GM12801 (cell line): ENCODE results near the gene CSTA.

Experiments used
- TF ChIP-seq, protein P1 (sequence below): IDR thresholded peaks from one replicate; pipeline ENCODE4 v1.5.1; 2011; ENCODE audit warnings: control low read depth; ENCODE audit not compliant: insufficient read length; ENCODE audit errors: extremely low read depth

CSTA gene, protein sequence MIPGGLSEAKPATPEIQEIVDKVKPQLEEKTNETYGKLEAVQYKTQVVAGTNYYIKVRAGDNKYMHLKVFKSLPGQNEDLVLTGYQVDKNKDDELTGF

DNA sequence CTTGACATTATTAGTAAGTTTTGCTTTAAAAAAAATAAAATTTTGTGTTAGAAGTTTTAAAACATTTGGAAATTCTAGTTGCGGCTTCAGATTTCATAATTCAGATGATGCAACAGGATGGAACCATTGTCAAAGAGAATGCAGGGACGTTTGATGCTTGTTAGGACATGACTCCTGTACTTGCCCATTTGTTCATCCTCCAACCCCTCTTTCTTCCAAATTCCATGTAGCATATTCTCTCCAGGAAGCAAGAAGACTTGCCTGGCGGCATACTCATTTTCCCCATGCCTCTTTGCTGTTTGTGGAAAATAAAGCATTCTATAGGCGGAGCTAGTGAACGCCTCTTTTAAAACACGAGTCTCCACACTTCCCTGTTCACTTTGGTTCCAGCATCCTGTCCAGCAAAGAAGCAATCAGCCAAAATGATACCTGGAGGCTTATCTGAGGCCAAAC, at the start of gene CSTA:
TSS of gene CSTA (plus strand) at position 378 of the 453 bp plus-strand sequence. CDS start at position 423, 45 bp downstream.
- TF ChIP-seq, protein P1, sequence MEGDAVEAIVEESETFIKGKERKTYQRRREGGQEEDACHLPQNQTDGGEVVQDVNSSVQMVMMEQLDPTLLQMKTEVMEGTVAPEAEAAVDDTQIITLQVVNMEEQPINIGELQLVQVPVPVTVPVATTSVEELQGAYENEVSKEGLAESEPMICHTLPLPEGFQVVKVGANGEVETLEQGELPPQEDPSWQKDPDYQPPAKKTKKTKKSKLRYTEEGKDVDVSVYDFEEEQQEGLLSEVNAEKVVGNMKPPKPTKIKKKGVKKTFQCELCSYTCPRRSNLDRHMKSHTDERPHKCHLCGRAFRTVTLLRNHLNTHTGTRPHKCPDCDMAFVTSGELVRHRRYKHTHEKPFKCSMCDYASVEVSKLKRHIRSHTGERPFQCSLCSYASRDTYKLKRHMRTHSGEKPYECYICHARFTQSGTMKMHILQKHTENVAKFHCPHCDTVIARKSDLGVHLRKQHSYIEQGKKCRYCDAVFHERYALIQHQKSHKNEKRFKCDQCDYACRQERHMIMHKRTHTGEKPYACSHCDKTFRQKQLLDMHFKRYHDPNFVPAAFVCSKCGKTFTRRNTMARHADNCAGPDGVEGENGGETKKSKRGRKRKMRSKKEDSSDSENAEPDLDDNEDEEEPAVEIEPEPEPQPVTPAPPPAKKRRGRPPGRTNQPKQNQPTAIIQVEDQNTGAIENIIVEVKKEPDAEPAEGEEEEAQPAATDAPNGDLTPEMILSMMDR = no peak

DNA sequence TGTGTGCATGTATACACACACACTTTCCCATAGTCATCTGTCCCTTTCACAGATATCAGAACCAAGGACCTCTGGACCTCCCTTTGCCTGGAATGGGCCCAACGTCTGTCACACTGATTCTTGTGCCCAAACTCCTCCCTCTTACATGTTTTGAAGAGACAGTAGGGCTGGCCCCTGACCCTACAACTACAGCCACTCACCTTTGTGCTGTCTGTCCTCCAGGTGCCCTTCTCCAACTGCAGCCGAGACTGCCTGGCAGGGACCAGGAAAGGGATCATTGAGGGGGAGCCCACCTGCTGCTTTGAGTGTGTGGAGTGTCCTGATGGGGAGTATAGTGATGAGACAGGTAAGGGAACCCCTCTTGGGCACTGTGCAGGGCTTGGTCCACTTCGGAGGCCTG, 43.2 kb upstream of the CSTA start:
- TF ChIP-seq, protein P1 = no peak

DNA sequence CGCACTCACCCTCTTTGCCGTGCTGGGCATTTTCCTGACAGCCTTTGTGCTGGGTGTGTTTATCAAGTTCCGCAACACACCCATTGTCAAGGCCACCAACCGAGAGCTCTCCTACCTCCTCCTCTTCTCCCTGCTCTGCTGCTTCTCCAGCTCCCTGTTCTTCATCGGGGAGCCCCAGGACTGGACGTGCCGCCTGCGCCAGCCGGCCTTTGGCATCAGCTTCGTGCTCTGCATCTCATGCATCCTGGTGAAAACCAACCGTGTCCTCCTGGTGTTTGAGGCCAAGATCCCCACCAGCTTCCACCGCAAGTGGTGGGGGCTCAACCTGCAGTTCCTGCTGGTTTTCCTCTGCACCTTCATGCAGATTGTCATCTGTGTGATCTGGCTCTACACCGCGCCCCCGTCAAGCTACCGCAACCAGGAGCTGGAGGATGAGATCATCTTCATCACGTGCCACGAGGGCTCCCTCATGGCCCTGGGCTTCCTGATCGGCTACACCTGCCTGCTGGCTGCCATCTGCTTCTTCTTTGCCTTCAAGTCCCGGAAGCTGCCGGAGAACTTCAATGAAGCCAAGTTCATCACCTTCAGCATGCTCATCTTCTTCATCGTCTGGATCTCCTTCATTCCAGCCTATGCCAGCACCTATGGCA, 41.1 kb upstream of the CSTA start:
- TF ChIP-seq, protein P1 = no peak

DNA sequence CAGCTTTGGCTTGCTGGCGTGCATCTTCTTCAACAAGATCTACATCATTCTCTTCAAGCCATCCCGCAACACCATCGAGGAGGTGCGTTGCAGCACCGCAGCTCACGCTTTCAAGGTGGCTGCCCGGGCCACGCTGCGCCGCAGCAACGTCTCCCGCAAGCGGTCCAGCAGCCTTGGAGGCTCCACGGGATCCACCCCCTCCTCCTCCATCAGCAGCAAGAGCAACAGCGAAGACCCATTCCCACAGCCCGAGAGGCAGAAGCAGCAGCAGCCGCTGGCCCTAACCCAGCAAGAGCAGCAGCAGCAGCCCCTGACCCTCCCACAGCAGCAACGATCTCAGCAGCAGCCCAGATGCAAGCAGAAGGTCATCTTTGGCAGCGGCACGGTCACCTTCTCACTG, 40.6 kb upstream of the CSTA start:
- TF ChIP-seq, protein P1 = no peak

DNA sequence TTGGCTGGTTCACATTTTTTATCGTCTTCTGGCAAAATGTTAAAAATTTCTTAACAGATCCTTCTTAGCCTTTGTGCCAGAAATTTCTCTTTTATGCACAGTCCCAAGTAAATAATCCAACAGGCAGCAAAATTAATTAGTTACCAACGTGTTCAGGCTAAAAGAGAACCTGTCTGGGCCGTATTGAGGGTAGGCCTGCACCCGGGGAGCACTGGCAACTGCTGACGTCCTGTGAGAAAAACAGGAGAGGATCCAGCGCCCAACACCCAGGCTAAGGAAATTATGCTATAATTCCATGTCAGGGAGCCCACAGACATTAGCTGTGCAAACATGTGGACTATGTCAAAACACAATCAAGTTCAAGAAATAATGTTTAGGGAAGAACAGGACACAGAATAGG, 30.7 kb upstream of the CSTA start:
- TF ChIP-seq, protein P1 = no peak

DNA sequence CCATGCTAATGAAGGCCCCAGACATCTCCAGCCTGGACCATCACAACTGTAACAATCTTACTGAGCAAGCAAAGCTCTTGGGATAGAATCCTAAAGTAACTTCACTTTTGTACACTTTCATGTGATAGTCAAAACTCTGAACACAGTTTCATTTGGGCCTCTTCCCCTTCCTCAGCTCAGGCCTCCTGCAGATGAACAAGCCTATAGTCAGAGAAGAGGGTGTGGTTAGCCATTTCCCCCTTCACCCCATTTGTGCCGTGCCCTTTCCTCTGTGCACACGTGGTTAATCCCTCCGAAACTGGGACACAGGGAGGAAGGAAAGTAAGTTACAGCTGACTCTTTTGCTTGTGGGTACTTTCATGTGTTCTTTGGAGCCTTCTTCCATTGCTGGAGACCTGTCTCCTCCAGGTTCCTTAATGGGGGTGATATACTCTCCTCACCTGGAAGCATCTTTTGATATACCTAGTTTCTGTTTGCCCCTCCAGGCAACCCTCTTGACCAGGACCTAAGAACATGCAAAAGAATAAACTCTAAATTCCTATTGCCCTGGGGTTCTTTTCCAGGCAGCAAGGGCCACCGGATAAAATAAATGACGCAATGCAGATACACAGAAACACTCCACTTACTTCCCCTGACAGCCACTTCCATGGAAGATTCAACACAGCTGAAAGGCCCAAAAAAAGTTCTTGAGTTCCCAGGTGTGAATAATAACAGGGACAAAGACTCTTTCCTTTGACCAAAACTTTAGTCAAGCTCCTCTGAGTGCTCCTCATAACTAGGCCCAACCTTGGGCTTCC, 29.6 kb upstream of the CSTA start:
- TF ChIP-seq, protein P1 = no peak

DNA sequence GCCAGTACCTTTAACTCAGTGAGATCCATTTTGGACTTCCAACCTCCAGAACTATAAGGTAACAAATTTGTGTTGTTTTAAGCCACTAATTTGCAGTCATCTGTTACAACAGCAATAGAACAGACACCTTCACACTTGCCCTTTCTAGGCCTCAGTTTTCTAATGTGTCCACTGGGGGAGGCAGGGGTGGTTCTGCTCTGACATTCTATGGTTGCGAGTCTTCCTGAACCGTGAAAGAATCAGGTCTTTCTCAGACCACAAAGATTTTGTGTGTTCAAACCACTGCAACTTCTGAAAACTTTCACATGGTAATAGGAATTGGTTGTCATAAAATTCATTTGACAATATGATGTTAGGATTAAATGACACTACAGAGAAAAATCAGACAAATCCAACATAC, 26.8 kb upstream of the CSTA start:
- TF ChIP-seq, protein P1 = no peak
